Measurements from ENCODE around the gene ADARB1.

Gene ADARB1

DNA sequence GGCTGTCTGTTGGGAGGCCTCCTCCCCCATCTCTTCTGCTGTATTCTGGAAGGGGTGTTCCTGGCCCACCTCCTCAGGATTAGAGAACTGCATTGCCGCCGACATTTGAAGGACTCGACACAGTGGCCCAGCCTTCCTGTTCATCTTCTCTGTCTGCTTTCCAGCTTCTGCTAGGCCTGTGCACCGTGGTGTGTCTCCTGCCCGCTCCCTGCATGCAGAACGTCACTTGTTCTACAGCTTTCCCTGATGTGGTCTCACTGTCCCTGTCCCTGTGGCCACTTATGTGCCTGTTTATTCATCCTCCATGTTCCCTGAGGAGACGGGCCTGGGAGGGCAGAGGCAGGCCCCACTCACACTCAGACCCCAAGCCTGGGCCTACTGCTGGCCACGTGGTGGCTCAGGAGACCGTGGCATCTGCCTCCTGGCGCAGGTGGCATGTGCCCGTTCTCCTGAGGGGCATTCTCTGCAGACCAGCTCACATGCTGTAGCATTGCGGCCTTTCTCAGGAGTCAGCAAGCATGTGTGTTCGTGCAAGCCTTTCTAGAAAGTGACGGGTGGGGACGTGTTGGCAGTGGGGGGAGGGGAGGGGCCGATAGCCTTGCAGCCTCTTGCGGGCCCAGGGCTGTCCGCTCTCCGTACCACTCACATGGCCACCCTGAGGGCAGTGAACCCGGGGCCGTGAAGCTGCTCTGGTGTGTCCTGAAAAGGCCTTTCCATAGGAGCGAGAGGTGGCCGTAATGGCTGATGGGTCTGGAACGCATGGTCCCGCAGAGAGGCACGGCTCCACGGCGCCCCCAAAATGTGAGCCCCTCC, 177.5 kb downstream of the ADARB1 start:
- DNase-seq (ENCODE audit: low spot score) = no peak
- in situ Hi-C loops (cut with MboI; ENCODE audit: low sequenced_read_pairs, unreplicated experiment) = no loop called here
- TF ChIP-seq, protein P1, sequence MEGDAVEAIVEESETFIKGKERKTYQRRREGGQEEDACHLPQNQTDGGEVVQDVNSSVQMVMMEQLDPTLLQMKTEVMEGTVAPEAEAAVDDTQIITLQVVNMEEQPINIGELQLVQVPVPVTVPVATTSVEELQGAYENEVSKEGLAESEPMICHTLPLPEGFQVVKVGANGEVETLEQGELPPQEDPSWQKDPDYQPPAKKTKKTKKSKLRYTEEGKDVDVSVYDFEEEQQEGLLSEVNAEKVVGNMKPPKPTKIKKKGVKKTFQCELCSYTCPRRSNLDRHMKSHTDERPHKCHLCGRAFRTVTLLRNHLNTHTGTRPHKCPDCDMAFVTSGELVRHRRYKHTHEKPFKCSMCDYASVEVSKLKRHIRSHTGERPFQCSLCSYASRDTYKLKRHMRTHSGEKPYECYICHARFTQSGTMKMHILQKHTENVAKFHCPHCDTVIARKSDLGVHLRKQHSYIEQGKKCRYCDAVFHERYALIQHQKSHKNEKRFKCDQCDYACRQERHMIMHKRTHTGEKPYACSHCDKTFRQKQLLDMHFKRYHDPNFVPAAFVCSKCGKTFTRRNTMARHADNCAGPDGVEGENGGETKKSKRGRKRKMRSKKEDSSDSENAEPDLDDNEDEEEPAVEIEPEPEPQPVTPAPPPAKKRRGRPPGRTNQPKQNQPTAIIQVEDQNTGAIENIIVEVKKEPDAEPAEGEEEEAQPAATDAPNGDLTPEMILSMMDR (IDR thresholded peaks at IDR 0.05; ENCODE audit: borderline replicate concordance, control extremely low read depth, extremely low read depth, insufficient read depth, missing control alignments) = no peak

DNA sequence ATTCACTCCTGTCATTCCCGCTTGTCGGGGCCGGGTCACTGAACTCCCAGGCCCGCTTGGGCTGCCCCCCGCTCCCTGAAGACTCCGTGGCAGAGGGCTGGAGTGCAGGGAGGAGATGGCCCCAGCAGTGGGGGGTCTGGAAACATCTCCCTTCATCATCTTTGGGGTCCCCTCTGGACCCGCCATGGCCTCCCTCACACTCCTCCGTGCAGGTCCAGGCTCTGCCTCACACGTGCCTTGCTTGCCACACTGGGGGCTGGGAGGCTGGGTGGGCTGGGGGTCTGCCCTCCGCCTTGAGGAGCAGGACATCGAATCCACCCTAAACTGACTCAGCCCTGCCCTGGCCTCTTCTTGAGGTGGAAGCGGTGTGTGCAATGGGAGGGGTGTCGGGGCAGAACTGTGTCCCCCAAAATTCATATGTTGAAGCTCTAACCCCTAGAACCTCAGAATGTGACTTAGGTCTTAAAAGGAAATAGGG, 178.1 kb downstream of the ADARB1 start:
- DNase-seq (ENCODE audit: low spot score) = no peak
- in situ Hi-C loops (cut with MboI; ENCODE audit: low sequenced_read_pairs, unreplicated experiment) = no loop called here

DNA sequence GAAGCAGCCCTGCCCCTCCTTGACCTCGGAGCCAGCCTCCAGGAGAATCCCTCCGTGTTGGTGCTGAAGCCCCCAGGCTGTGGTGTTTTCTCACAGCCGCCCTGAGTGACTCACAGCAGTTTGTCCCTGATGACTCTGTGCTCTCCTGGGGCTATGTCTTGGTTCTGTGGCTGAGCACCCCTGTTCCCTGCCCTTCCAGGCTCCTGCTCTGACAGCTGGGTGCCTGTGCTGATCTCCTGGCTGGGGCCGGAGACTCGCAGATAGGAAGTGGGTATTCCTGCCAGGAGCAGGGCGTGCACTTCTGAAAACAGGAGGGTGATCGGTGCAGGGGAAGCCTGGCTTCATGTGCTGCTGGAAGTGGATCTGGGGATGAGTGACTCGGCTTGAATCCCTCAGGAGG, 178.8 kb downstream of the ADARB1 start:
- no peak for DNase-seq (ENCODE audit: low spot score)
- in situ Hi-C loops (cut with MboI; ENCODE audit: low sequenced_read_pairs, unreplicated experiment) = no loop called here
- TF ChIP-seq, protein P1 (IDR thresholded peaks at IDR 0.05; ENCODE audit: borderline replicate concordance, control extremely low read depth, extremely low read depth, insufficient read depth, missing control alignments) = no peak

More for the DNA sequence above, 178.1 kb downstream of the ADARB1 start:
- TF ChIP-seq, protein P1 (IDR thresholded peaks at IDR 0.05; ENCODE audit: borderline replicate concordance, control extremely low read depth, extremely low read depth, insufficient read depth, missing control alignments) = no peak

DNA sequence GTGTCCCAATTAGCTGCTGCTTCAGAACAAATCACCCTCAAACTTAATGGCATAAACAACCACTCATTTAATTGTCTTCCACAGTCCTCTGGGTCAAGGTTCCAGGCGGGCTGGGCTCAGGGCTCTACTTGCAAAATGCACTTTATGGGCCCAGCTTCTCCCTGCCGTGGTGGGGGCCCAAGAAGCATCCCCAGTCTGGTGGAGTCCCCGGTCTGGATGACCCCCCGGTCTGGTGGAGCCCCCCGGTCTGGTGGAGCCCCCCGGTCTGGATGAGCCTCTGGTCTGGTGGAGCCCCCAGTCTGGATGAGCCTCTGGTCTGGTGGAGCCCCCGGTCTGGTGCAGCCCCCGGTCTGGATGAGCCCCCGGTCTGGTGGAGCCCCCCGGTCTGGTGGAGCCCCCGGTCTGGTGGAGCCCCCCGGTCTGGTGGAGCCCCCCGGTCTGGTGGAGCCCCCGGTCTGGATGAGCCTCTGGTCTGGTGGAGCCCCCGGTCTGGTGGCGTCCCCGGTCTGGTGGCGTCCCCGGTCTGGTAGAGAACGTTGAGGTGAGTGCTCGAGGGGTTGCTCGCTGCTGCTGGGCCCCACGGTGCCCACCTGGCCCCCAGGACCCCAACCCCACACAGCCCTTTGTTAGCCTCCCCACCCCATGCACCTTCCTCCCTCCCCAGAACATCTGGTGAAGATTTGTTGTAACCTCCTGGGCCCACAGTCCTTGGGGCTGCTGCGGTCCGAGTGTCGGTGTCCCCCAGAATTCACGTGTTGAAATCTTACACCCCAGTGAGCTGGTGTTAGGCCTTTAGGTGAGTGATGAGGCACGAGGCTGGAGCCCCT, 179.5 kb downstream of the ADARB1 start:
- TF ChIP-seq, protein P1 (IDR thresholded peaks at IDR 0.05; ENCODE audit: borderline replicate concordance, control extremely low read depth, extremely low read depth, insufficient read depth, missing control alignments) = no peak
- in situ Hi-C loops (cut with MboI; ENCODE audit: low sequenced_read_pairs, unreplicated experiment) = no loop called here
- no peak for DNase-seq (ENCODE audit: low spot score)

DNA sequence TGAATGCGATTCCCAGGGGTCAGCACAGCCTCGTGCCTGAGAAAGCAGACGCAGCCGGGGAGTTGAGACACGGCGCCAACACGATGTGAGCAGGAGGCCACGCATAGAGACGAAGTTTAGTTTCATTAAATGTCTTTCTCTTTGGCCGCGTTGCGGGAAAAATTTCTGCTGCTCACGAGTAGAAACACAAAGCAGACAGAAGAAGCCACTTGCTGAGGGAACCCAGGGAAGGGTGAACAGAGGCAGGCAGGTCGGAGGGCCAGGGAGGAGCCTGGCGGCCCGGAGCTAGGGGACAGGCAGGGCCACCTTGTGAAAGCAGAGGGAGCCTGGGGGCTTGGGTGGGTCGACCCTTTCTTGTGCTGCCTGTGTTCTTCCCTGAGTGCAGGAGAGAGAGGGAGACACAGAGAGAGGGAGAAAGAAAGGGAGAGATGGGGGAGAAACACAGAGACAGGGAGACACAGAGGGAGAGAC, 180.1 kb downstream of the ADARB1 start:
- DNase-seq (ENCODE audit: low spot score) = no peak
- in situ Hi-C loops (cut with MboI; ENCODE audit: low sequenced_read_pairs, unreplicated experiment) = no loop called here
- TF ChIP-seq, protein P1 (IDR thresholded peaks at IDR 0.05; ENCODE audit: borderline replicate concordance, control extremely low read depth, extremely low read depth, insufficient read depth, missing control alignments) = no peak

DNA sequence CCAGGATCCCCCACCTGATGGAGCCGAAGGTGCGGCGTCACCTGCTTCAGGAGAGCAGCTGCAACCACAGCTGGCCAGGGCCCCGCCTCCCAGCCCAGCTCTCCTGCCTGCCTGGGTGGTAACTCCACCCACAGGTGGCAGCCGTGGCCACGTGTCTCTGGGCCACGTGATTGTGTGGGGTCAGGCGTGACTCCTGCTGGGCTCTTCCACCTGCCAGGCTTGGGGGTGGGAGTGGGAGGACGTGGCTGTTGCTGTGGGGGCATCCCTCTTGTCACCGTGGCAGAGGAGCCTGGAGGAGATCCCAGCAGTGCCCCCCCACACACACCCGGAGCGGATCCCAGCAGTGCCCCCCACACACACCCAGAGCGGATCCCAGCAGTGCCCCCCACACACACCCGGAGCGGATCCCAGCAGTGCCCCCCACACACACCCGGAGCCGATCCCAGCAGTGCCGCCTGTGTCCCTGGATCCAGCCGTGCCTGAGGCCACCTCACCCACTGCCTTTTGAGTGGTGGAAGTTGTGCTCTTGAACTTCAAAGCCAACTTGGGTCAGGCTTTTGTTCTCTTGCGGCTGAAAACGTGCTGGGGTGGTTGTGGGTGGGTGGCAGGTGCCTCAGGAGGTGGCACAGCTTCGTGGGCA, 181.1 kb downstream of the ADARB1 start:
- in situ Hi-C loops (cut with MboI; ENCODE audit: low sequenced_read_pairs, unreplicated experiment) = no loop called here
- TF ChIP-seq, protein P1 (IDR thresholded peaks at IDR 0.05; ENCODE audit: borderline replicate concordance, control extremely low read depth, extremely low read depth, insufficient read depth, missing control alignments) = no peak
- no peak for DNase-seq (ENCODE audit: low spot score)
